ES-I3 (cell line): ENCODE results near the gene COL1A1.

ENCODE experiments used
- H3K36me3 ChIP-seq: 2 replicates; pipeline ENCODE4 v1.6.1; 2013; ENCODE audit warnings: mild to moderate bottlenecking, low read length, control low read depth, moderate library complexity; ENCODE audit not compliant: insufficient read depth
- H3K4me1 ChIP-seq: 2 replicates; pipeline ENCODE4 v1.6.1; 2013; ENCODE audit warnings: mild to moderate bottlenecking, control low read depth, low read length; ENCODE audit not compliant: insufficient read depth
- H3K9ac ChIP-seq: 2 replicates; pipeline ENCODE4 v1.6.1; 2013; ENCODE audit warnings: low read depth, mild to moderate bottlenecking, low read length, moderate library complexity
- H3K9me3 ChIP-seq: 2 replicates; pipeline ENCODE4 v1.6.1; 2013; ENCODE audit warnings: mild to moderate bottlenecking, low read length, moderate library complexity; ENCODE audit not compliant: control insufficient read depth, insufficient read depth

Gene COL1A1

DNA sequence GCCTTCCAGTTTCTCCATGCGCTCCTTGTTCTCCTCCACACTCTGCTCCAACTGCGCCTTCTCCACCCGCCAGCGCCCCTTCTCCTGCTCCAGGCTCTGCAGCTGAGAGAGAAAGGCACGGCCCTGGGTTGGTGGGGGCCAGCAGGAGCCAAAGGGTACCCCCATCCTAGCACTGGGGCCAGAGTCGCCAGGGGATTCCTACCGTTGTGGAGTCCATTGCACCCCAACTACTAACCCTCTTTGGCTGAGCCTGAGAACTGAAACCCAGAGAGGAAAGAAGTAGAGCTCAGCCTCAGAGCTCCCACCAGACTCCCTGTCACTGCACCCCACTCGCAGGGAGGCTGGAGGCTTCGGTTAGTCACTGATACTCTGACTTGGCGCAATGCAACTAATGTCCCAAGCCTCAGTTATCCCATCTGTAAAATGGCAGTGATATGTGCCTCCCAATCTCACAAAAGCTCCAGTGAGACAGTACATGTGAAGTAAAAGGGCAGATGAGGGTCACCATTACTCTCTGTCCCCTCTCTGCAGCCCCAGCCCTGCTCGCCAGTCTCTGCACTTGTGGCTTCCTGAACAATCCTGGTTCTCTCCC, 65.2 kb downstream of the COL1A1 start:
- H3K36me3 ChIP-seq: peaks cover 12% of the 10 kb centered on the region; the same call in 1 of the 2 replicates
- H3K9ac ChIP-seq: no peak overlapping the region
- no peaks in the 10 kb centered on the region; the same call in 1 of the 2 replicates for H3K9me3 ChIP-seq
- peaks cover 31% of the 10 kb centered on the region for H3K4me1 ChIP-seq

DNA sequence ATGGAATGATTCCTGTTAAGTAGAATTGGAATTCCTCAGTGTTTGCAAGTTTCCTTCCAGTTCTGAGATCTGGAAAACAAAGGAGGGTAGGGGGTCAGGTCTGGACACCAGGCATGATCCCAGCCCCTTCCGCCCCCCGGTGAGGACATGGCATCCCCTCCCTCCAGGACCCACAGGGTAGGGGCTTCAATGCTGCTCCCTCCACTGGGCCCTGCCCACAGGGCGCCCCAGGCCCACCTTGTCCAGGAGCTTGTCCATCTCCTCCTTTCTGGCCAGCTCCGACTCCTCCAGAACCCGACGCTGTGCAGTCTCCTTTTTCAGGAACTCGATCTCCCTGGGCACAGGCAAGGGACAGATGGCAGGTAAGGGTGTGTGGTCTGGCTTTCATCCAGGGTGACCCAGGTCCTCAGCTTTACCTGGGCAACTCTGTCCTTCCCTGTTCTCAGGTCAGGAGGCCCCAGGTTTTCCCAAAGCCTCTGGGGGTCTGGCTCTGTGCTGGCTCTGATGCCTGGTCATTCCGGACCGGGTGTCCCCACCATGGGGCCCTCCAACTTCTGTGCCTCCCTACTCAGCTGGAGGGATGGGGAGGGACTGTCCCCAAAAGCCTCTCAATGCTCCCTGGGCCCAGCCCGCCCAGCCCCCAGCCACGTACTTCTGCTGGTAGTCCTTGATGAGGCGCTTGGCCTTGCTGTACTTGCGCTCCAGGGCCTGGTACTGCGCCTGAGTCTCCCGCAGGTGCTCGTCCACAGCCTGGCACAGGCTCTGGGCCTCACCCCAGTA, 65.9 kb downstream of the COL1A1 start:
- no peaks in the 10 kb centered on the region; the same call in 1 of the 2 replicates for H3K9me3 ChIP-seq
- H3K4me1 ChIP-seq: peaks cover 34% of the 10 kb centered on the region
- H3K36me3 ChIP-seq: peaks cover 12% of the 10 kb centered on the region; the same call in 1 of the 2 replicates
- no peak overlapping the region for H3K9ac ChIP-seq

DNA sequence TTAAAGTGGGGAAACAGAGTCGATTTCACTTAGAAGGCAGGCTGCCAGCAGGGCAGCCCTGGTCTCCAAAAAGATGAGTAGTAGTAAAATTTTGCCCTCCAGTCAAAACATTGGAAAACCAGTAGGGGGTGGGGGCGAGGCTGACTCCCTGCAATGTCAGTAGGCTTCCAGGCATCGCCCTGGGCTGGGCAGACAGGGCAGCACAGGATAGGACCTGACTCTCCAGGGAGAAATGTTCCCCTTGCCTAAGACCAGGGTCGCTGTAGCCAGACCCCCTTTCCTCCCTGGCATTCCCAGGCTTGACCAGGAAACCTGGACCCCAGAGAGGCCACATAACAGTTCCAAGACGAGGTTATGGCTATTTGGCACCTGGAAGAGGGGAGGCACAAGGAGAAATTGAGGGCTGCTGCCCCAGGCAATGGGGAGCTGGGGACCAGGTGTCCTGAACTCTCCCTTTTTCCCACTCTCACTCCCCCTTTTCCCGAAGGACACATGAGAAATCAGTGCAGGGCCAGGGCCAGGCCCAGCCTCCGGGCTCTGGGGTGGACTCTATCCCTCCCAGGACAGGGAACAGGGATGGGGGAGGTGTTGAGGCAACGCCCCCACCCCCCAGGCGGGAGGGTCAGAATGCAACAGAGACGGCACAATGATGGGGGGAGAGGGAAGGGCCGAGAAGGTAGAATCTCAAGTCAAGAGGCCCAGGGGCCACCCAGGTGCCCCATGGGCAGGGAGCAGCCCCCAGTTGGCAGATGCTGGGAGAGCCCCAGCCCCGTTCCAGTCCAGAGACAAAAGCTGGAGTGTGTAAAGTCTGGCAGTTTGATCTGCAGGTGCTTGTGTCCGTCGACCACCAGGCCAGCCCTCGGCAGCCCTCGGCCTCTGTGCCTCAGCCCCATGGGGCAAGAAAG, 67.0 kb downstream of the COL1A1 start:
- H3K36me3 ChIP-seq: peaks cover 12% of the 10 kb centered on the region; the same call in 1 of the 2 replicates
- peaks cover 34% of the 10 kb centered on the region for H3K4me1 ChIP-seq
- no peak overlapping the region; the same call in 1 of the 2 replicates for H3K9ac ChIP-seq
- no peaks in the 10 kb centered on the region for H3K9me3 ChIP-seq

DNA sequence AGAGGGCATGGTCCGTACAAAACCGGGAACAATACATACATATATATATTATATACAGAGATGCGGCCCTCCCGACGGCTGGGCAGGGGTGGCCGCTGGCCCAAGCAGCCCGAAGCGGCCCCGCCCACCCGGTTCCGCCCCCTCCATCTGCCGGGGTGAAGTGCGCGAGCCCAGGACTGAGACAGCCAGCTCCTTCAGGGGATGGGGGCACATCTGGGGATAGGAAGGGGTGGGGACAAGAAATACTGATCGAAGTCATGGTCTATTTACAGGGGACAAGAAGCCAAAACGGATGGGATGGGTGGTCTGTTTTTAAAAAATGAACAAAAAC, 67.7 kb downstream of the COL1A1 start:
- Histone ChIP-seq H3K4me1 (peaks cover 34% of the 10 kb centered on the region), H3K9me3 (no peaks in the 10 kb centered on the region), H3K9ac (no peak overlapping the region; the same call in 1 of the 2 replicates), H3K36me3 (0 out of 2 replicates have a peak, but pooled peaks cover 6% of the 10 kb centered on the region)
